SK-N-SH (cell line): ENCODE measurements around the gene CDC42BPG. TPM values are rescaled to one million over a fixed set of nuclear protein-coding genes. Genes with fewer than 3 reads are reported as not detected.

Source experiments
- CTCF ChIA-PET: fragments of 300-600, 350-600 bp; formaldehyde crosslinking; extraction: SDS; loops from one replicate; lab custom pipeline; 2021; lab: Yijun Ruan, JAX
- POLR2A ChIA-PET: fragments of 350-600 bp; sonication (Branson Sonifier 250); formaldehyde crosslinking; extraction: SDS; loops from one replicate; lab custom pipeline; 2020; ENCODE audit warnings: antibody characterized with exemption, inconsistent platforms; lab: Yijun Ruan, JAX
- DNase-seq: peaks from one replicate; pipeline ENCODE4 v3.0.0; 2012
- H2AFZ ChIP-seq: fragments of 200-600 bp; sonication (generic); 2 replicates; pipeline ENCODE4 v1.8.1; 2016; ENCODE audit warnings: antibody characterized with exemption, mild to moderate bottlenecking, low read depth
- H3F3A ChIP-seq: fragments of 200-600 bp; sonication (generic); replicated peaks from 2 replicates; pipeline ENCODE3; 2016; ENCODE audit warnings: antibody characterized with exemption, mild to moderate bottlenecking; ENCODE audit not compliant: insufficient read depth
- H3K27ac ChIP-seq, 2 experiments: fragments of 200-500 bp in 1 of 2; fragments of 200-600 bp in 1 of 2; sonication (Bioruptor generic) in 1 of 2; sonication (generic), shearing (Covaris generic) in 1 of 2; 2 replicates each; pipeline versions ENCODE4 v1.5.1 to v1.6.1; 2014 to 2016; ENCODE audit warnings: low read depth in 2 of 2, inconsistent platforms in 1 of 2, low read length in 1 of 2, mild to moderate bottlenecking in 1 of 2, mixed read lengths in 1 of 2
- H3K27me3 ChIP-seq: fragments of 200-600 bp; sonication (generic), shearing (Covaris generic); 2 replicates; pipeline ENCODE4 v1.6.1; 2016; ENCODE audit warnings: mixed run types; ENCODE audit not compliant: insufficient read depth
- H3K36me3 ChIP-seq, 2 experiments: fragments of 200-500 bp in 1 of 2; fragments of 200-600 bp in 1 of 2; sonication (Bioruptor generic) in 1 of 2; sonication (generic) in 1 of 2; replicated peaks in 1 of 2; 2 replicates each; pipeline versions ENCODE3 to v1.5.1; 2014 to 2016; ENCODE audit warnings: low read length in 1 of 2, mild to moderate bottlenecking in 1 of 2; ENCODE audit not compliant: insufficient read depth in 2 of 2, control insufficient read depth in 1 of 2
- H3K4me1 ChIP-seq, 2 experiments: fragments of 200-500 bp in 1 of 2; fragments of 200-600 bp in 1 of 2; sonication (Bioruptor generic) in 1 of 2; sonication (generic), shearing (Covaris generic) in 1 of 2; 2 replicates each; pipeline versions ENCODE4 v1.5.1 to v1.6.1; 2014 to 2016; ENCODE audit warnings: low read depth in 1 of 2, low read length in 1 of 2, mixed run types in 1 of 2; ENCODE audit not compliant: insufficient read depth in 2 of 2, control insufficient read depth in 1 of 2
- H3K4me2 ChIP-seq: fragments of 200-600 bp; sonication (generic), shearing (Covaris generic); 2 replicates; pipeline ENCODE4 v1.6.1; 2017; ENCODE audit warnings: mixed run types
- H3K4me3 ChIP-seq, 2 experiments: fragments of 200-500 bp in 1 of 2; fragments of 200-600 bp in 1 of 2; sonication (Bioruptor generic) in 1 of 2; sonication (generic), shearing (Covaris generic) in 1 of 2; 2 replicates each; pipeline versions ENCODE4 v1.5.1 to v1.8.1; 2014 to 2016; ENCODE audit warnings: low read depth in 2 of 2, inconsistent platforms in 1 of 2, low read length in 1 of 2, mild to moderate bottlenecking in 1 of 2, mixed read lengths in 1 of 2, moderate library complexity in 1 of 2
- H3K79me2 ChIP-seq: fragments of 200-600 bp; sonication (generic); 2 replicates; pipeline ENCODE4 v1.8.1; 2017; ENCODE audit warnings: mild to moderate bottlenecking; ENCODE audit not compliant: insufficient read depth
- H3K9ac ChIP-seq: fragments of 200-600 bp; sonication (generic); 2 replicates; pipeline ENCODE4 v1.6.1; 2017; ENCODE audit warnings: mixed run types
- H3K9me2 ChIP-seq: fragments of 200-600 bp; sonication (generic); 2 replicates; pipeline ENCODE4 v1.6.1; 2017; ENCODE audit warnings: mixed run types
- H3K9me3 ChIP-seq: fragments of 200-600 bp; sonication (generic); 2 replicates; pipeline ENCODE4 v1.6.1; 2017; ENCODE audit warnings: mixed run types, mild to moderate bottlenecking, moderate library complexity
- H4K20me1 ChIP-seq: fragments of 200-600 bp; sonication (generic); 2 replicates; pipeline ENCODE4 v1.6.1; 2017; ENCODE audit warnings: mild to moderate bottlenecking, mixed run types; ENCODE audit not compliant: insufficient read depth
- CHD2 ChIP-seq: fragments of 150-350 bp; IDR thresholded peaks from 2 replicates; pipeline ENCODE4 v1.6.1; 2018; ENCODE audit warnings: low read length; ENCODE audit not compliant: partially characterized antibody
- CTCF ChIP-seq: fragments of 200-600 bp; sonication (generic); IDR thresholded peaks from 2 replicates; pipeline ENCODE4 v1.6.1; 2017; ENCODE audit warnings: antibody characterized with exemption, mild to moderate bottlenecking, moderate library complexity
- ELF1 ChIP-seq: IDR thresholded peaks from 2 replicates; pipeline ENCODE4 v1.4.0; 2012
- FOSL2 ChIP-seq: IDR thresholded peaks from 2 replicates; pipeline ENCODE4 v1.4.0; 2012; ENCODE audit warnings: low read depth, mild to moderate bottlenecking, moderate library complexity, borderline replicate concordance
- FOXJ3 ChIP-seq: sonication (generic); formaldehyde crosslinking; IDR thresholded peaks from 2 replicates; pipeline ENCODE4 v1.5.1; 2020; ENCODE audit warnings: mild to moderate bottlenecking, missing genetic modification reagents
- GABPA ChIP-seq: IDR thresholded peaks from 2 replicates; pipeline ENCODE4 v1.4.0; 2012; ENCODE audit warnings: low read depth, mild to moderate bottlenecking
- MXI1 ChIP-seq: IDR thresholded peaks from 2 replicates; pipeline ENCODE4 v1.6.1; 2012; ENCODE audit warnings: mild to moderate bottlenecking, low read depth, low read length, improper control_type of control experiment
- NRF1 ChIP-seq: IDR thresholded peaks from 2 replicates; pipeline ENCODE4 v1.6.1; 2012; ENCODE audit warnings: low read depth, mild to moderate bottlenecking, low read length
- PBX3 ChIP-seq: IDR thresholded peaks from 2 replicates; pipeline ENCODE4; 2012
- POLR2AphosphoS5 ChIP-seq: IDR thresholded peaks from 2 replicates; pipeline ENCODE4 v1.6.1; 2012; ENCODE audit warnings: low read depth, low read length
- RAD21 ChIP-seq: IDR thresholded peaks from 2 replicates; pipeline ENCODE4 v1.6.1; 2012; ENCODE audit warnings: mild to moderate bottlenecking, low read length
- RXRA ChIP-seq: IDR thresholded peaks from 2 replicates; pipeline ENCODE4 v1.4.0; 2012; ENCODE audit warnings: low read depth, mild to moderate bottlenecking, borderline replicate concordance
- TAF1 ChIP-seq: IDR thresholded peaks from 2 replicates; pipeline ENCODE4 v1.6.1; 2012; ENCODE audit warnings: low read depth, mild to moderate bottlenecking, low read length, moderate library complexity, borderline replicate concordance
- TEAD4 ChIP-seq: IDR thresholded peaks from 2 replicates; pipeline ENCODE4 v1.4.0; 2012; ENCODE audit warnings: mild to moderate bottlenecking, borderline replicate concordance; ENCODE audit not compliant: insufficient read depth
- ZBTB33 ChIP-seq: IDR thresholded peaks from 2 replicates; pipeline ENCODE4 v1.4.0; 2012; ENCODE audit warnings: low read depth, borderline replicate concordance
- WGBS: methylation state at CpG from one replicate; pipeline ENCODE4 v1.1.6; 2017; ENCODE audit warnings: low lambda C conversion rate; 5-methylcytosine and 5-hydroxymethylcytosine counted together
- polyA plus RNA-seq, 3 experiments: library from polyadenylated mRNA; depleted of rRNA; stranded (reverse); fragments of >200 nt; gene quantifications; 2 replicates each; pipeline ENCODE4 v1.2.3, GENCODE V29; 2012

CDC42BPG gene
- polyA plus RNA-seq, 1 of the 3 experiments (the other 2 are of a cell fraction) = 0.33 TPM

GRCh38 chr11:64875369-64876228, 31.1 kb upstream of the CDC42BPG start:
- no peaks in the 10 kb centered on the region for H3F3A ChIP-seq
- no peak for DNase-seq
- no peaks in the 10 kb centered on the region for H3K27me3 ChIP-seq
- H2AFZ ChIP-seq = no peak overlapping the region
- peaks cover 51% of the 10 kb centered on the region for H4K20me1 ChIP-seq
- H3K9me3 ChIP-seq = no peaks in the 10 kb centered on the region
- WGBS = 93% methylated on average over 16 of the region's 17 CpGs
- peaks cover 22 to 30% of the 10 kb centered on the region in 2 experiments for H3K36me3 ChIP-seq
- ChIA-PET CTCF (interaction anchor here (0.5 to 26.7 kb wide), 9 partner anchors 9 to 427 kb away, joined by 3 to 530 read pairs (median 6); partner anchors contain the start of genes ARL2 and CDC42BPG), POLR2A (no interaction called here)
- H3K4me1 ChIP-seq = peaks cover 14 to 30% of the 10 kb centered on the region in 2 experiments; a peak in 3 of 4 replicates
- H3K79me2 ChIP-seq = peaks cover 77% of the 10 kb centered on the region
- peak overlapping the region; percentile 95 to 96; a peak in 2 of 4 replicates for H3K4me3 ChIP-seq
- H3K4me2 ChIP-seq = peak overlapping the region; percentile 92
- no peaks in the 10 kb centered on the region for H3K9me2 ChIP-seq
- TF ChIP-seq RXRA (no peak), MXI1 (no peak), RAD21 (no peak), TAF1 (no peak), POLR2AphosphoS5 (no peak), TEAD4 (no peak)
- H3K9ac ChIP-seq = no peak overlapping the region
- H3K27ac ChIP-seq = peak overlapping the region in 1 of 2 experiments; percentile 61; a peak in 1 of 4 replicates

GRCh38 chr11:64874308-64875240, 30.1 kb upstream of the CDC42BPG start:
- H3K4me1 ChIP-seq = peaks cover 24 to 26% of the 10 kb centered on the region in 2 experiments; a peak in 3 of 4 replicates
- POLR2A ChIA-PET = interaction anchor here (0.6 kb wide), 1 partner anchor 997 kb away, joined by 3 read pairs; no protein-coding TSS in a partner anchor
- H3K27ac ChIP-seq = no peak overlapping the region
- H3F3A ChIP-seq = peaks cover 9% of the 10 kb centered on the region
- CTCF ChIA-PET = interaction anchor here (0.9 to 26.7 kb wide), 5 partner anchors 11 to 27 kb away, joined by 3 to 530 read pairs (median 32); partner anchors contain the start of gene CDC42BPG
- H2AFZ ChIP-seq = no peak overlapping the region
- H3K27me3 ChIP-seq = no peaks in the 10 kb centered on the region
- DNase-seq = no peak
- H3K36me3 ChIP-seq = peaks cover 22 to 30% of the 10 kb centered on the region in 2 experiments
- peaks cover 87% of the 10 kb centered on the region for H3K79me2 ChIP-seq
- H3K9ac ChIP-seq = no peak overlapping the region
- H4K20me1 ChIP-seq = peaks cover 61% of the 10 kb centered on the region
- no peaks in the 10 kb centered on the region for H3K9me2 ChIP-seq
- TF ChIP-seq FOXJ3 (CRISPR knock-in tag) = no peak
- no peak for TF ChIP-seq ZBTB33
- no peak for TF ChIP-seq NRF1
- no peak for TF ChIP-seq GABPA
- no peak for TF ChIP-seq PBX3
- TF ChIP-seq CTCF = no peak
- no peak for TF ChIP-seq MXI1
- no peak for TF ChIP-seq FOSL2
- TF ChIP-seq ELF1 = no peak
- no peak for TF ChIP-seq CHD2
- no peaks in the 10 kb centered on the region for H3K9me3 ChIP-seq
- no peak overlapping the region for H3K4me3 ChIP-seq
- H3K4me2 ChIP-seq = peak overlapping the region; percentile 92; the same call in 1 of the 2 replicates
- WGBS = 95% methylated on average over 26 of the region's 29 CpGs
